Measurements from ENCODE around the gene BMP2K. TPM values are rescaled to one million over a fixed set of nuclear protein-coding genes. Genes with fewer than 3 reads are reported as not detected.
A peak's percentile ranks its signal among the peaks of the same experiment; 100 is the strongest.

The BMP2K gene
- total RNA-seq, 1 experiment from 2014 or later = 27.4 TPM

DNA sequence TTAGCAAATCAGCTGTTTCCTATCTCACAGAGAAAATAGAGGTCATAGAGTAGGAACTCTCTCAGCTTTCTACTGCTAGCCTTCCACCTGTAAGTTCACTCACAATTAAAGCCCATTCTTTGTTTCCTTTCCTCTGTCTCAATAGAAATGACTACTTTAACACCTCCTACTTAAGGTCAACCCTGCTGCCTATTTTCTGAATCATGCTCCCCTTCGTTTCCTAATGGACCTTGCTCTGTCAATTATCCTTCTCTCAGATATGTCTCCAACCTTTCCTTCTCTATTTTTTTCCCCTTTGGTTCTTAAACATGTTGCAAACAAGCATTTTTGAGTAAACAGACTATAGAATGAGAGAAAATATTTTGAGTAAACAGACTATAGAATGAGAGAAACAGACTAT is 168.2 kb downstream of the BMP2K start:
- no TSS peak for BruUV-seq (replicated peaks)
- H3K4me1 Mint-ChIP-seq (ENCODE audit: low read depth, unreplicated experiment) = no peaks in the 10 kb centered on the region
- H3K36me3 Mint-ChIP-seq (ENCODE audit: insufficient read depth, unreplicated experiment) = peaks cover 5% of the 10 kb centered on the region
- H3K4me3 Mint-ChIP-seq (ENCODE audit: low read depth, unreplicated experiment) = no peak overlapping the region
- DNase-seq = no peak
- no peaks in the 10 kb centered on the region for H3K27me3 Mint-ChIP-seq (ENCODE audit: unreplicated experiment)
- no peak overlapping the region for H3K27ac Mint-ChIP-seq (ENCODE audit: unreplicated experiment)
- peaks cover 3% of the 10 kb centered on the region for H3K9me3 Mint-ChIP-seq (ENCODE audit: low read depth, unreplicated experiment)
- TF ChIP-seq CTCF (IDR thresholded peaks at IDR 0.05; ENCODE audit: unreplicated experiment) = no peak
- CTCF ChIA-PET = no interaction called here
- intact Hi-C loops (cut with micrococcal nuclease; ENCODE audit: unreplicated experiment) = no loop called here

DNA sequence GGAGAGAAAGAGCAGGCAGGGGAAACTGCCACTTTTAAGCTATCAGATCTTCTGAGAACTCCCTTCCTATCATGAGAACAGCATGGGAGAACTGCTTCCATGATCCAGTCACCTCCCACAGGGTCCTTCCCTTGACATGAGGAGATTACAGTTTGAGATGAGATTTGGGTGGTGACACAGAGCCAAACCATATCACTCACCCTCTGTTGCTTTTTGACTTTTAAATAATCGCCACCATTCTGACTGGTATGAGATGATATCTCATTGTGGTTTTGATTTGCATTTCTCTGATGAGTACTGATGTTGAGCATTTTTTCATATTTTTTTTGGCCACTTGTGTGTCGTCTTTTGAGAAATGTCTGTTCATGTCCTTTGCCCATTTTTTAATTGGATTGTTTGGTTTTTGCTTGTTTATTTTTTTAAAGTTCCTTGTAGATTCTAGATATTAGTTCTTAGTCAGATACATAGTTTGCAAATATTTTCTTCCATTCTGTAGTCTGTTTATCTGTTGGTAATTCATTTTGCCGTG is 169.6 kb downstream of the BMP2K start:
- H3K4me3 Mint-ChIP-seq (ENCODE audit: low read depth, unreplicated experiment) = no peak overlapping the region
- no TSS peak for BruUV-seq (replicated peaks)
- TF ChIP-seq CTCF (IDR thresholded peaks at IDR 0.05; ENCODE audit: unreplicated experiment) = no peak
- H3K4me1 Mint-ChIP-seq (ENCODE audit: low read depth, unreplicated experiment) = no peaks in the 10 kb centered on the region
- no peak for DNase-seq
- no peaks in the 10 kb centered on the region for H3K27me3 Mint-ChIP-seq (ENCODE audit: unreplicated experiment)
- CTCF ChIA-PET = no interaction called here
- H3K27ac Mint-ChIP-seq (ENCODE audit: unreplicated experiment) = no peak overlapping the region
- intact Hi-C loops (cut with micrococcal nuclease; ENCODE audit: unreplicated experiment) = no loop called here
- H3K9me3 Mint-ChIP-seq (ENCODE audit: low read depth, unreplicated experiment) = peaks cover 3% of the 10 kb centered on the region
- no peaks in the 10 kb centered on the region for H3K36me3 Mint-ChIP-seq (ENCODE audit: insufficient read depth, unreplicated experiment)

DNA sequence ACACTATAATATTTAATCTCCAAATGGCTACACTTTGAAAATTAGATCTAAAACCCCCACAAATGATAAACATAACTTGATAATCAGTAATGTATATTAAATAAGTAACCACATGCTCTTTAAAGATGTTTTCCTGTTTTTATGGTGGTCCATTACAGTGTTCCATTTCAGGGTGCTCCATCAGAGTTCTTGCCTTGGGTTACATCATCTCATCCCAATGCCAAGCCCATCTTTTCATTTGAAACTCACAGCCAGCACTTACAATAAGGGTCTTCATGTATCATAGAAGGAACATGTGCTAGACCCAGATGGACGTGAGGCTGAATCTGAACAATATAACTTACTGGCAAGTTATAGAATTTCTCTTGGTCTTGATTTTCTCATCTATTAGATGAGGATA is 173.6 kb downstream of the BMP2K start:
- TF ChIP-seq CTCF (IDR thresholded peaks at IDR 0.05; ENCODE audit: unreplicated experiment) = no peak
- BruUV-seq (replicated peaks) = no TSS peak
- intact Hi-C loops (cut with micrococcal nuclease; ENCODE audit: unreplicated experiment) = loop anchor here (5.0 to 10.0 kb wide), 3 partner anchors 93 to 1385 kb away; partner anchors contain the start of gene CFAP299
- no peaks in the 10 kb centered on the region for H3K4me1 Mint-ChIP-seq (ENCODE audit: low read depth, unreplicated experiment)
- H3K27me3 Mint-ChIP-seq (ENCODE audit: unreplicated experiment) = no peaks in the 10 kb centered on the region
- H3K4me3 Mint-ChIP-seq (ENCODE audit: low read depth, unreplicated experiment) = no peak overlapping the region
- CTCF ChIA-PET = no interaction called here
- H3K27ac Mint-ChIP-seq (ENCODE audit: unreplicated experiment) = no peak overlapping the region
- H3K36me3 Mint-ChIP-seq (ENCODE audit: insufficient read depth, unreplicated experiment) = no peaks in the 10 kb centered on the region
- H3K9me3 Mint-ChIP-seq (ENCODE audit: low read depth, unreplicated experiment) = peaks cover 3% of the 10 kb centered on the region
- no peak for DNase-seq

GRCh38 chr4:78951862-78952472 is 175.8 kb downstream of the BMP2K start:
- no peak for TF ChIP-seq CTCF (IDR thresholded peaks at IDR 0.05; ENCODE audit: unreplicated experiment)
- no peaks in the 10 kb centered on the region for H3K4me1 Mint-ChIP-seq (ENCODE audit: low read depth, unreplicated experiment)
- no peaks in the 10 kb centered on the region for H3K36me3 Mint-ChIP-seq (ENCODE audit: insufficient read depth, unreplicated experiment)
- H3K27me3 Mint-ChIP-seq (ENCODE audit: unreplicated experiment) = no peaks in the 10 kb centered on the region
- no peak overlapping the region for H3K4me3 Mint-ChIP-seq (ENCODE audit: low read depth, unreplicated experiment)
- DNase-seq = peak; percentile 23
- CTCF ChIA-PET = interaction anchor here (1.1 to 1.2 kb wide), 2 partner anchors 13 to 1384 kb away, joined by 4 to 5 read pairs; partner anchors contain the start of genes CFAP299 and PAQR3
- BruUV-seq (replicated peaks) = no TSS peak
- intact Hi-C loops (cut with micrococcal nuclease; ENCODE audit: unreplicated experiment) = loop anchor here (1.0 to 10.0 kb wide), 5 partner anchors 90 to 1383 kb away; partner anchors contain the start of gene CFAP299
- no peak overlapping the region for H3K27ac Mint-ChIP-seq (ENCODE audit: unreplicated experiment)
- H3K9me3 Mint-ChIP-seq (ENCODE audit: low read depth, unreplicated experiment) = no peaks in the 10 kb centered on the region
